Measurements from ENCODE around the gene CAPN2.
"Not testable (repeated sequence)": the region's sequence is repeated elsewhere in the genome, so short reads cannot be mapped to it uniquely, and the experiment has no call there.

The CAPN2 gene

DNA sequence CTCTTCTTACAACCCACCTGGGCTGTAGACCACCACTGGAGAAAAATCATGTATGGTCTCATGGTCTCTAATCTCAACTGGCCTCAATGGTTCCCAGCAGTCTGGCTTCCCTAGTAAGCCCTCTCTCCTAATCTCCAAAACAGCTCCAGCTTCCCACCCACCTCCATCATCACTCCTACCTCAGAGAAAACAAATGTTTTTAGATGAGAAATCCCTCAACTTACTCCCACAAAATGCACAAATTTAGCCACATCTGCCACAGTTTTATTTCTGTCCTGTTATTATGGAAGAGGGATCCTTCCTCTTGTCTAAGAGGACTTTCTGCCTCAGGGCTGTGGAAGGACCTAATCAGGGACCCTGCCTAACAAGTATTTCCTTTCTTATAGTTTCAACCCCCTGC lies 101.3 kb downstream of the CAPN2 start:
- Histone ChIP-seq H3K4me1 (ENCODE audit: low read length) (peaks cover 4% of the 10 kb centered on the region; the same call in 1 of the 2 replicates), H3K4me3 (ENCODE audit: low read length) (no peak overlapping the region), H3K36me3 (replicated peaks; ENCODE audit: low read depth, low read length) (peaks cover 42% of the 10 kb centered on the region), H3K27ac (ENCODE audit: low read length) (no peak overlapping the region), H3K9me3 (ENCODE audit: insufficient read depth, low read length) (no peaks in the 10 kb centered on the region), H3K27me3 (ENCODE audit: low read depth, low read length) (no peaks in the 10 kb centered on the region), H3K79me2 (ENCODE audit: low read length) (peaks cover 45% of the 10 kb centered on the region), H2AFZ (ENCODE audit: low read depth, low read length) (no peak overlapping the region), H3K4me2 (ENCODE audit: low read length) (no peak overlapping the region), H4K20me1 (ENCODE audit: insufficient read depth, low read length) (peaks cover 20% of the 10 kb centered on the region), H3K9ac (ENCODE audit: low read length) (no peak overlapping the region)
- TF ChIP-seq EZH2phosphoT487 (IDR thresholded peaks at IDR 0.05; ENCODE audit: low read depth) = no peak
- TF ChIP-seq, protein P1, sequence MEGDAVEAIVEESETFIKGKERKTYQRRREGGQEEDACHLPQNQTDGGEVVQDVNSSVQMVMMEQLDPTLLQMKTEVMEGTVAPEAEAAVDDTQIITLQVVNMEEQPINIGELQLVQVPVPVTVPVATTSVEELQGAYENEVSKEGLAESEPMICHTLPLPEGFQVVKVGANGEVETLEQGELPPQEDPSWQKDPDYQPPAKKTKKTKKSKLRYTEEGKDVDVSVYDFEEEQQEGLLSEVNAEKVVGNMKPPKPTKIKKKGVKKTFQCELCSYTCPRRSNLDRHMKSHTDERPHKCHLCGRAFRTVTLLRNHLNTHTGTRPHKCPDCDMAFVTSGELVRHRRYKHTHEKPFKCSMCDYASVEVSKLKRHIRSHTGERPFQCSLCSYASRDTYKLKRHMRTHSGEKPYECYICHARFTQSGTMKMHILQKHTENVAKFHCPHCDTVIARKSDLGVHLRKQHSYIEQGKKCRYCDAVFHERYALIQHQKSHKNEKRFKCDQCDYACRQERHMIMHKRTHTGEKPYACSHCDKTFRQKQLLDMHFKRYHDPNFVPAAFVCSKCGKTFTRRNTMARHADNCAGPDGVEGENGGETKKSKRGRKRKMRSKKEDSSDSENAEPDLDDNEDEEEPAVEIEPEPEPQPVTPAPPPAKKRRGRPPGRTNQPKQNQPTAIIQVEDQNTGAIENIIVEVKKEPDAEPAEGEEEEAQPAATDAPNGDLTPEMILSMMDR (IDR thresholded peaks at IDR 0.05; ENCODE audit: low read depth, low read length) = no peak

DNA sequence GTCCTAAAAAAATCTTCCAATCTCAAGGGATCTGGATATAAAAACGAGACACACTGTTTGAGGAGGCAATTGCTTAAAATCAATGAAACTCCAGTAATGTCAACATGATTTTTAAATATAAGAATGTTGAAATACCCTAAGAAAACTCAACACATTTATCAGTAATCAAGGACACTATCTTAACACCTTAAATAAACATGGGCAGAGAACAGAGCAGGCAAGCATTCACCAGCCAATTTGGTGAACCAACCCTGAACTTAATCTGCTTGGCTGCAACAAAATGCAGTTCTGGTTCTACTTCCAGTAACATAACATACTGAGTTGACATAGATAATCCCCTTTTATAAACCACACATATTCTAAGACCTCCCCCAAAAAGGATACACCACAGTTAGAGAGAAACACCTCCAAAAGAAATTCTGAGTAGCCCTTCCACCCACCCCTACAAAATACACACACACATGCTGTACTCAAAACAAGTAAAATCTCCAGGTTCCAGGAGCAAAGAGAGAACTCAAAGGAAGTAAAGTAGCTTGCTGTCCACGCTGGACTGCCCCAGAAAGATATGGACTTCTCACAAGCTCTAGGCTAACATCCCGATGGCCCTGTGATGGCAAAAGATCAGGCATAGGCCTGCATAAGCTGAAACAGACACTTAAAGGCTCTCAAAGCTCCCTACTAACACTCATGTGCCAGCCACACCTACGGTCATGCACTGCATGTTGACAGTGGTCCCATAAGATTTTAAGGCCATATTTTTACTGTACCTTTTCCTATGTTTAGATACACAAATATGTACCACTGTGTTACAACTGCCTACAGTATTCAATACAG lies 102.9 kb downstream of the CAPN2 start:
- peaks cover 51% of the 10 kb centered on the region for H3K36me3 ChIP-seq (replicated peaks; ENCODE audit: low read depth, low read length)
- H3K27ac ChIP-seq (ENCODE audit: low read length) = no peak overlapping the region
- H3K79me2 ChIP-seq (ENCODE audit: low read length) = peaks cover 55% of the 10 kb centered on the region

GRCh38 chr1:223815865-223816264 lies 103.5 kb downstream of the CAPN2 start:
- no peak overlapping the region for H3K4me2 ChIP-seq (ENCODE audit: low read length)
- peaks cover 32% of the 10 kb centered on the region for H4K20me1 ChIP-seq (ENCODE audit: insufficient read depth, low read length)

More for the DNA sequence above, 102.9 kb downstream of the CAPN2 start:
- TF ChIP-seq EZH2phosphoT487 (IDR thresholded peaks at IDR 0.05; ENCODE audit: low read depth) = no peak
- TF ChIP-seq, protein P1 (IDR thresholded peaks at IDR 0.05; ENCODE audit: low read depth, low read length) = no peak
- Histone ChIP-seq H3K4me1 (ENCODE audit: low read length) (peaks cover 4% of the 10 kb centered on the region; the same call in 1 of the 2 replicates), H2AFZ (ENCODE audit: low read depth, low read length) (no peak overlapping the region), H3K9me3 (ENCODE audit: insufficient read depth, low read length) (no peaks in the 10 kb centered on the region), H3K9ac (ENCODE audit: low read length) (no peak overlapping the region), H4K20me1 (ENCODE audit: insufficient read depth, low read length) (peaks cover 26% of the 10 kb centered on the region), H3K27me3 (ENCODE audit: low read depth, low read length) (no peaks in the 10 kb centered on the region), H3K4me2 (ENCODE audit: low read length) (no peak overlapping the region), H3K4me3 (ENCODE audit: low read length) (no peak overlapping the region)

DNA sequence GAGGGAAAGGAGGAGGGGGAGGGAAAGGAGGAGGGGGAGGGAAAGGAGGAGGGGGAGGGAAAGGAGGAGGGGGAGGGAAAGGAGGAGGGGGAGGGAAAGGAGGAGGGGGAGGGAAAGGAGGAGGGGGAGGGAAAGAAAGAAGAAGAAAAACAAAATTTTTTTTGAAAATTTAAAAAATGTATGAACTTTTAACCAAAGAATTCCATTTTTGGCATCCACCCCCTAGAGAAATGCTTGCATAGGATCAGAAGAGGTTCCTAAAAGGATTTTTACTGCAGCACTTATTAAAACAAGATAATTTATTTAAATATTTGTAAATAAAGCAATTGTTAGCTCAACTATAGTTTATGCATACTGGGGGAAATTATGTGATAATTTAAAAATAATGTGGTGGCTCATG lies 104.9 kb downstream of the CAPN2 start:
- peaks cover 47% of the 10 kb centered on the region for H3K36me3 ChIP-seq (replicated peaks; ENCODE audit: low read depth, low read length)

More at GRCh38 chr1:223815865-223816264, 103.5 kb downstream of the CAPN2 start:
- peaks cover 51% of the 10 kb centered on the region for H3K36me3 ChIP-seq (replicated peaks; ENCODE audit: low read depth, low read length)
- H3K9ac ChIP-seq (ENCODE audit: low read length) = no peak overlapping the region
- no peaks in the 10 kb centered on the region for H3K9me3 ChIP-seq (ENCODE audit: insufficient read depth, low read length)
- peaks cover 61% of the 10 kb centered on the region for H3K79me2 ChIP-seq (ENCODE audit: low read length)
- TF ChIP-seq, protein P1 (IDR thresholded peaks at IDR 0.05; ENCODE audit: low read depth, low read length) = no peak
- TF ChIP-seq EZH2phosphoT487 (IDR thresholded peaks at IDR 0.05; ENCODE audit: low read depth) = no peak
- H2AFZ ChIP-seq (ENCODE audit: low read depth, low read length) = no peak overlapping the region
- no peak overlapping the region for H3K27ac ChIP-seq (ENCODE audit: low read length)
- H3K27me3 ChIP-seq (ENCODE audit: low read depth, low read length) = no peaks in the 10 kb centered on the region
- H3K4me3 ChIP-seq (ENCODE audit: low read length) = no peak overlapping the region
- peaks cover 1% of the 10 kb centered on the region; the same call in 1 of the 2 replicates for H3K4me1 ChIP-seq (ENCODE audit: low read length)

More for the DNA sequence above, 104.9 kb downstream of the CAPN2 start:
- not testable (repeated sequence) for H3K27ac ChIP-seq (ENCODE audit: low read length); H3K9me3 ChIP-seq (ENCODE audit: insufficient read depth, low read length); H3K9ac ChIP-seq (ENCODE audit: low read length); H3K4me2 ChIP-seq (ENCODE audit: low read length); H3K27me3 ChIP-seq (ENCODE audit: low read depth, low read length); H3K4me3 ChIP-seq (ENCODE audit: low read length); H2AFZ ChIP-seq (ENCODE audit: low read depth, low read length); H3K4me1 ChIP-seq (ENCODE audit: low read length)
- peaks cover 75% of the 10 kb centered on the region for H3K79me2 ChIP-seq (ENCODE audit: low read length)
- peaks cover 46% of the 10 kb centered on the region for H4K20me1 ChIP-seq (ENCODE audit: insufficient read depth, low read length)
